22Rv1 (cell line): ENCODE results near the gene EML6.

Experiments used
- ZFX ChIP-seq: fragments of 450-650 bp; IDR thresholded peaks from 2 replicates; pipeline ENCODE4 v1.6.1; 2017; ENCODE audit warnings: antibody characterized with exemption, borderline replicate concordance
- TF ChIP-seq, protein P1 (sequence below): fragments of 450-650 bp; IDR thresholded peaks from 2 replicates; pipeline ENCODE4 v1.5.1; 2017; ENCODE audit warnings: mild to moderate bottlenecking

DNA sequence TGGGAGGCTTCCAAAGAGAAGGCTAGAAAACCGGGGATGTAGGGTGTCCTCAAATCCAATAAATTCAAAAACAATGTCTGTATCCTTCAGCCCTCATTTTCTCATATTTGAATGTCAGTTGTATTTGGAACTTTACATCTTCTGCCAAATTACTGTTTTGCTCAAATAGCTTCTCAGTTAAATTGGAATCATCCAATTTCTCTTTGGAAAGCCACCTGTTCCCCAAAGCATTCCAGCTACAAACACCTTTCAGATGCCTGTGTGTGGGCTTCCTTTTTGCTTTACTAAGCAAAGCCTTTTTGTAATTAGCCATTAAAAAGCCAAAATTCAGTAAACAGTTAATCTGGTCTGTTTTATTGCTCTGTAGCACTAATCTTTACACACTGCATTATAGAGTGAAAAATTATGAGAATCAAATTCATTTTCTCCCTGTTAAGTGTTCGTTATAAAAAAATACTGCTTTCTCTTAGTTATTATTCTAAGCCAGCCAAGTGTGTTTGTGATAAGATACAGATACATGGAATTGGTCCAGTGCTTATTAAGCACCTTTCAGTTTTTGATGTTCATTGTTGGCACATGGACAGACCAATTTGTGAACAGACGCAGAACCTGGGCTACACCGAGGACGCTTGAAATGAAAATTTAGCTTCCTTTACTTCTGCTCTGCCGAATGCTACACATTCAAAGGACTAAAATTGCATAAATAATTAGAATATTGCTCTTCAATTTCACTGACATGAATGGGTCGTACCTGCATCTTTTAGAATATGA lies 175.2 kb downstream of the EML6 start:
- TF ChIP-seq, protein P1, sequence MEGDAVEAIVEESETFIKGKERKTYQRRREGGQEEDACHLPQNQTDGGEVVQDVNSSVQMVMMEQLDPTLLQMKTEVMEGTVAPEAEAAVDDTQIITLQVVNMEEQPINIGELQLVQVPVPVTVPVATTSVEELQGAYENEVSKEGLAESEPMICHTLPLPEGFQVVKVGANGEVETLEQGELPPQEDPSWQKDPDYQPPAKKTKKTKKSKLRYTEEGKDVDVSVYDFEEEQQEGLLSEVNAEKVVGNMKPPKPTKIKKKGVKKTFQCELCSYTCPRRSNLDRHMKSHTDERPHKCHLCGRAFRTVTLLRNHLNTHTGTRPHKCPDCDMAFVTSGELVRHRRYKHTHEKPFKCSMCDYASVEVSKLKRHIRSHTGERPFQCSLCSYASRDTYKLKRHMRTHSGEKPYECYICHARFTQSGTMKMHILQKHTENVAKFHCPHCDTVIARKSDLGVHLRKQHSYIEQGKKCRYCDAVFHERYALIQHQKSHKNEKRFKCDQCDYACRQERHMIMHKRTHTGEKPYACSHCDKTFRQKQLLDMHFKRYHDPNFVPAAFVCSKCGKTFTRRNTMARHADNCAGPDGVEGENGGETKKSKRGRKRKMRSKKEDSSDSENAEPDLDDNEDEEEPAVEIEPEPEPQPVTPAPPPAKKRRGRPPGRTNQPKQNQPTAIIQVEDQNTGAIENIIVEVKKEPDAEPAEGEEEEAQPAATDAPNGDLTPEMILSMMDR: no peak
- no peak for TF ChIP-seq ZFX
